DMS79 (cell line): ENCODE measurements around the gene SLAMF9.
A peak's percentile ranks its signal among the peaks of the same experiment; 100 is the strongest.

Source experiments
- DNase-seq: peaks from one replicate; lab custom pipeline; 2025; lab: John Stamatoyannopoulos, UW

SLAMF9 gene

GRCh38 chr1:159932296-159933285 is 21.4 kb downstream of the SLAMF9 start:
- DNase-seq: no peak

GRCh38 chr1:159931795-159932173 is 22.3 kb downstream of the SLAMF9 start:
- no peak for DNase-seq

GRCh38 chr1:159931101-159931794 is 22.8 kb downstream of the SLAMF9 start:
- no peak for DNase-seq

GRCh38 chr1:159930634-159931033 is 23.4 kb downstream of the SLAMF9 start:
- no peak for DNase-seq

- DNase-seq: no peak
These were observed 23.8 kb downstream of the SLAMF9 start for GRCh38 chr1:159930216-159930615.

- no peak for DNase-seq
These were observed 24.6 kb downstream of the SLAMF9 start for GRCh38 chr1:159929155-159930051.

- DNase-seq: no peak
These were observed 25.5 kb downstream of the SLAMF9 start for GRCh38 chr1:159928491-159929050.

GRCh38 chr1:159927849-159928431 is 26.1 kb downstream of the SLAMF9 start:
- no peak for DNase-seq

GRCh38 chr1:159927211-159927848 is 26.7 kb downstream of the SLAMF9 start:
- no peak for DNase-seq

- DNase-seq: no peak
These were observed 28.3 kb downstream of the SLAMF9 start for GRCh38 chr1:159925719-159926078.

GRCh38 chr1:159924791-159925718 is 29.0 kb downstream of the SLAMF9 start, which contains the start of gene TAGLN2:
Gene TAGLN2, minus strand, starts transcription at chr1:159925507. Its CDS starts 4,998 bp downstream, at chr1:159920509.
- peak; percentile 61 for DNase-seq

GRCh38 chr1:159924025-159924790 is 29.8 kb downstream of the SLAMF9 start:
- peak; percentile 27 for DNase-seq

- peak; percentile 22 for DNase-seq
These were observed 30.6 kb downstream of the SLAMF9 start for GRCh38 chr1:159923203-159924024.

GRCh38 chr1:159922511-159923202 is 31.4 kb downstream of the SLAMF9 start:
- DNase-seq: no peak

GRCh38 chr1:159921700-159922504 is 32.1 kb downstream of the SLAMF9 start:
- no peak for DNase-seq

GRCh38 chr1:159921251-159921650 is 32.8 kb downstream of the SLAMF9 start:
- no peak for DNase-seq
